Peyer's patch (tissue), 4 donors: Measurements from ENCODE around the gene ZNF146.

Experiments used
- POLR2A ChIP-seq, 2 donors: fragments of 450-650 bp; IDR thresholded peaks; one replicate each; pipeline ENCODE4 v1.5.1; 2017; ENCODE audit warnings: antibody characterized with exemption in 2 of 2, mild to moderate bottlenecking in 2 of 2, moderate library complexity in 2 of 2
- TF ChIP-seq, protein P1 (sequence below), 6 experiments: fragments of 450-650 bp in 4 of 6; fragments of 200-600 bp in 2 of 6; sonication (generic) in 1 of 6; IDR thresholded peaks; one replicate each; pipeline ENCODE4 v1.5.1; 2017 to 2019; ENCODE audit warnings: antibody characterized with exemption in 6 of 6, mild to moderate bottlenecking in 3 of 6, moderate library complexity in 1 of 6

DNA sequence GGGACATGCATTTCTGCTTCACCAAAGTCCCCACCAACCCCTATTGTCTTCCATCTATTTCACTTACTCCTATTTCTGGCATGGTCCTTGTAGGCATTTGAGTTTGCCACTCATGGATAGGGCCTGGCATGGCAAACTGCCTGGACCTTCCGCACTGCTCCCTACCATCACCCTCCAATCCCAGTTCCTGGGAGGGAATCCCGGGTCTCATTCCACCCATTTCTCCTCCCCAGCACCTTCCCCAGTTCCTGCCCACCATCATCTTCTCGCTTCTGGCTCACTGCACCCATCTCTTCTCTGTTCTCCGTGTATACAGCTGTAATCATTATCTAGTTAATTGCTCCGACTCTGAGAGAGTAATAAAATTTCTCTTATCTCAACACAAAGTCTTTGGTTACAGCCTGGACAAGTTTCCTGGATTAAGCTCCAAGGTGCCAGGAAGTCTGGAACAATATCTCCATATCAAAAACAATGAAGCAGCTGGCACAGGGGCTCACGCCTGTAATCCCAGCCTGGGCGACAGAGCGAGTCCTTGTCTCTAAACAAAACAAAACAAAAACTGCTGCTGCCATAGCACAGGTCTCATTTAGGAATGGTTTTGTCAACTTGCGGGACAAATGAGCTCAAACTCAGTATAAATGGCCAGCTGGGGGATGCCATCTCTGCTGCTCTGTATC is 45.7 kb upstream of the ZNF146 start:
- TF ChIP-seq, protein P1, sequence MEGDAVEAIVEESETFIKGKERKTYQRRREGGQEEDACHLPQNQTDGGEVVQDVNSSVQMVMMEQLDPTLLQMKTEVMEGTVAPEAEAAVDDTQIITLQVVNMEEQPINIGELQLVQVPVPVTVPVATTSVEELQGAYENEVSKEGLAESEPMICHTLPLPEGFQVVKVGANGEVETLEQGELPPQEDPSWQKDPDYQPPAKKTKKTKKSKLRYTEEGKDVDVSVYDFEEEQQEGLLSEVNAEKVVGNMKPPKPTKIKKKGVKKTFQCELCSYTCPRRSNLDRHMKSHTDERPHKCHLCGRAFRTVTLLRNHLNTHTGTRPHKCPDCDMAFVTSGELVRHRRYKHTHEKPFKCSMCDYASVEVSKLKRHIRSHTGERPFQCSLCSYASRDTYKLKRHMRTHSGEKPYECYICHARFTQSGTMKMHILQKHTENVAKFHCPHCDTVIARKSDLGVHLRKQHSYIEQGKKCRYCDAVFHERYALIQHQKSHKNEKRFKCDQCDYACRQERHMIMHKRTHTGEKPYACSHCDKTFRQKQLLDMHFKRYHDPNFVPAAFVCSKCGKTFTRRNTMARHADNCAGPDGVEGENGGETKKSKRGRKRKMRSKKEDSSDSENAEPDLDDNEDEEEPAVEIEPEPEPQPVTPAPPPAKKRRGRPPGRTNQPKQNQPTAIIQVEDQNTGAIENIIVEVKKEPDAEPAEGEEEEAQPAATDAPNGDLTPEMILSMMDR (IDR thresholded peaks at IDR 0.05): no peak
- TF ChIP-seq POLR2A (IDR thresholded peaks at IDR 0.05): no peak
